ENCODE measurements around the gene MBD4. TPM values are rescaled to one million over a fixed set of nuclear protein-coding genes. Genes with fewer than 3 reads are reported as not detected.

MBD4 gene
- total and polyA plus RNA-seq, 10 of the 15 experiments (the other 5 are each of a cell fraction or from before 2014, with no cell fraction given): 17.7 to 59.0 (median 49.0) TPM

- in situ Hi-C loops (cut with MboI): no loop called here
- Histone ChIP-seq H3K9ac (ENCODE audit: control insufficient read depth, insufficient read depth, low read length) (no peak overlapping the region), H3K4me2 (ENCODE audit: control insufficient read depth, insufficient read depth) (no peak overlapping the region), H2AFZ (ENCODE audit: control insufficient read depth, low read depth, low read length) (no peak overlapping the region), H3K79me2 (ENCODE audit: control insufficient read depth, insufficient read depth, low read length) (no peaks in the 10 kb centered on the region), H3K9me3 (replicated peaks; ENCODE audit: control insufficient read depth, insufficient read depth, low read length) (peaks cover 2% of the 10 kb centered on the region; the same call in 2 of the 3 replicates), H3K4me3 (no peak overlapping the region), H3K4me1 (ENCODE audit: control insufficient read depth, insufficient read depth, low read length) (peaks cover 19% of the 10 kb centered on the region), H3K27me3 (replicated peaks in 1 of 2; ENCODE audit: control insufficient read depth in 2 of 2, insufficient read depth in 2 of 2, low read length in 1 of 2) (no peaks in the 10 kb centered on the region), H3K27ac (ENCODE audit: control insufficient read depth, insufficient read depth) (no peak overlapping the region), H3K36me3 (ENCODE audit: control insufficient read depth in 2 of 2, insufficient read depth in 2 of 2, low read length in 1 of 2) (no peaks in the 10 kb centered on the region), H4K20me1 (ENCODE audit: control insufficient read depth, insufficient read depth) (no peaks in the 10 kb centered on the region)
- ChIA-PET SMC1A (ENCODE audit: uncharacterized antibody, unreplicated experiment) (interaction anchor here (0.8 to 2.2 kb wide), 10 partner anchors 9 to 410 kb away, joined by 3 to 19 read pairs (median 6); no protein-coding TSS in a partner anchor), CTCF (interaction anchor here (0.7 to 1.9 kb wide), 5 partner anchors 8 to 39 kb away, joined by 3 to 29 read pairs (median 6); no protein-coding TSS in a partner anchor), POLR2A (interaction anchor here (0.6 to 2.1 kb wide), 5 partner anchors 8 to 16 kb away, joined by 3 to 14 read pairs (median 4); no protein-coding TSS in a partner anchor), RAD21 (ENCODE audit: unreplicated experiment) (interaction anchor here (0.9 to 2.2 kb wide), 6 partner anchors 8 to 39 kb away, joined by 3 to 15 read pairs (median 3); no protein-coding TSS in a partner anchor)
- no TSS peak for BruUV-seq (replicated peaks)
- DNase-seq (ENCODE audit: low read depth, low spot score) (no peak), FAIRE-seq (no peak), ATAC-seq (no peak)
- intact Hi-C loops (cut with micrococcal nuclease; ENCODE audit: unreplicated experiment): no loop called here
- TF ChIP-seq SREBF2 (IDR thresholded peaks at IDR 0.05; ENCODE audit: low read length): no peak
- no peak for TF ChIP-seq ZNF217 (IDR thresholded peaks at IDR 0.05)
- no peak for TF ChIP-seq MYC (IDR thresholded peaks at IDR 0.05; ENCODE audit: insufficient read depth, insufficient read length, insufficient replicate concordance, low read length, severe bottlenecking)
- no peak for TF ChIP-seq JUNB (IDR thresholded peaks at IDR 0.05)
- no peak for TF ChIP-seq IRF3 (IDR thresholded peaks at IDR 0.05)
- 61% methylated on average over 6 of the region's 6 CpGs for WGBS (ENCODE audit: insufficient coverage, insufficient replicate concordance, low lambda C conversion rate, missing lambda C conversion rate)
Observed at GRCh38 chr3:129421988-129422745, 17.6 kb downstream of the MBD4 start.

All from GM12878 (cell line).